CD4-positive, alpha-beta T cell (primary cell): ENCODE data around the gene CDK3. TPM values are rescaled to one million over a fixed set of nuclear protein-coding genes. Genes with fewer than 3 reads are reported as not detected.

Experiments
- ATAC-seq: fragments of 200-7000 bp; cut with Tn5 transposase; one replicate; pipeline ENCODE4 v1.10.0; 2022; ENCODE audit warnings: mild to moderate bottlenecking; ENCODE audit not compliant: poor library complexity
- CTCF ChIA-PET: fragments of 350-600 bp; sonication (Branson Sonifier 250); formaldehyde crosslinking; loops from one replicate; lab custom pipeline; 2021; ENCODE audit warnings: antibody characterized with exemption, inconsistent platforms; lab: Charles Lee
- POLR2A ChIA-PET: fragments of 350-600 bp; sonication (Branson Sonifier 250); formaldehyde crosslinking; loops from one replicate; lab custom pipeline; 2021; ENCODE audit warnings: antibody characterized with exemption, inconsistent platforms; lab: Charles Lee
- DNase-seq, 14 experiments: peaks; one replicate each; pipeline ENCODE4 v3.0.0-alpha.2; 2013 to 2020; ENCODE audit warnings: mixed read lengths in 2 of 14
- H3K27ac ChIP-seq, 2 donors: one replicate each; pipeline versions ENCODE4 v1.5.1 to v1.7.0; 2013; ENCODE audit warnings: low read length in 2 of 2, low read depth in 1 of 2, mild to moderate bottlenecking in 1 of 2
- H3K27me3 ChIP-seq, 2 experiments: 1 replicate in 1 of 2; 2 replicates in 1 of 2; pipeline versions ENCODE4 v1.6.1 to v1.7.0; 2013; ENCODE audit warnings: low read length in 2 of 2, control low read depth in 1 of 2, mild to moderate bottlenecking in 1 of 2, moderate library complexity in 1 of 2; ENCODE audit not compliant: insufficient read depth in 2 of 2, control insufficient read depth in 1 of 2
- H3K36me3 ChIP-seq: one replicate; pipeline ENCODE4 v1.6.1; 2013; ENCODE audit warnings: low read length, control low read depth; ENCODE audit not compliant: insufficient read depth
- H3K4me1 ChIP-seq: one replicate; pipeline ENCODE4 v1.6.1; 2013; ENCODE audit warnings: low read length, control low read depth; ENCODE audit not compliant: insufficient read depth
- H3K4me3 ChIP-seq: one replicate; pipeline ENCODE4 v1.5.1; 2013; ENCODE audit warnings: mild to moderate bottlenecking, low read length, moderate library complexity
- H3K9me3 ChIP-seq, 2 experiments: 1 replicate in 1 of 2; 2 replicates in 1 of 2; pipeline versions ENCODE4 v1.6.1 to v1.7.0; 2013; ENCODE audit warnings: low read length in 2 of 2, mild to moderate bottlenecking in 2 of 2, control low read depth in 1 of 2, moderate library complexity in 1 of 2; ENCODE audit not compliant: control insufficient read depth in 1 of 2, insufficient read depth in 1 of 2
- H3K27ac Mint-ChIP-seq: one replicate; pipeline ENCODE4 v1.8.0; 2020; ENCODE audit warnings: mixed read lengths
- H3K27me3 Mint-ChIP-seq: one replicate; pipeline ENCODE4 v1.8.0; 2021; ENCODE audit warnings: mixed read lengths
- H3K36me3 Mint-ChIP-seq: one replicate; pipeline ENCODE4 v1.8.0; 2021; ENCODE audit warnings: low read depth, mixed read lengths
- H3K4me1 Mint-ChIP-seq: one replicate; pipeline ENCODE4 v1.8.0; 2021; ENCODE audit warnings: low read depth, mixed read lengths
- H3K4me3 Mint-ChIP-seq: one replicate; pipeline ENCODE4 v1.8.0; 2020; ENCODE audit warnings: mild to moderate bottlenecking, mixed read lengths
- H3K9me3 Mint-ChIP-seq: one replicate; pipeline ENCODE4 v1.8.0; 2020; ENCODE audit warnings: mixed read lengths
- intact Hi-C, 2 experiments: fragments of 100-400 bp; cut with DNase I in 1 of 2; cut with micrococcal nuclease in 1 of 2; formaldehyde crosslinking; loops; one replicate each; pipeline versions ENCODE4 v1.15.1 to v1.9.0; 2023 to 2025; cut with DNase I, micrococcal nuclease
- total RNA-seq, 174 experiments: library from RNA in 2 of 174; stranded (reverse) in 2 of 174; gene quantifications; one replicate each; pipeline ENCODE4 v1.2.3 and lab custom pipeline; 2021 to 2026
- TF ChIP-seq, protein P1 (sequence below): fragments of 200-600 bp; IDR thresholded peaks from one replicate; pipeline ENCODE4 v1.8.0; 2022; ENCODE audit warnings: antibody characterized with exemption, mild to moderate bottlenecking

CDK3 gene
- total RNA-seq, 2 experiments from 2014 or later: 3.9 to 4.9 TPM

DNA sequence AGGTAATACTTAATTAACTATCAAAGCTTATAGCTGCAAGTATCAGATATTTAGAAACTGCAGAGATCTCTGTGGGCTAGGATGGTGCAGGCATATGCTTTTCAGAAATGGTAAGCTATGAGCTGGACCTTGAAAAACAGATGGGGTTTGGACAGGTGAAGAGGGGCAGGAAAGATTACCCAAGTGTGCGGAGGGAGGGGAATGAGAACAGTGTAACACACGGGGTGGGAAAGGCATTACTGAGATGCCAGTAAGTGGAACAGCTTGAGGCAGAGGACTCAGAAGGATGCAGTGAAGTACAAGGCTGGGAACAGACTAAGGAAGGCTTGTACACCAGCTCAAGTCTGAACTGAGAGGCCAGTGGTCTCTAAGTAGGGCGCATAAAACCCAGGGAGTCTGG lies 48.6 kb downstream of the CDK3 start:
- intact Hi-C loops: no loop called here
- DNase-seq (no peak), ATAC-seq (no peak)
- Histone ChIP-seq H3K27ac (no peak overlapping the region), H3K4me1 (no peaks in the 10 kb centered on the region), H3K4me3 (no peak overlapping the region), H3K9me3 (no peaks in the 10 kb centered on the region), H3K36me3 (peaks cover 93% of the 10 kb centered on the region), H3K27me3 (no peaks in the 10 kb centered on the region)
- Mint-ChIP-seq H3K4me1 (peaks cover 18% of the 10 kb centered on the region), H3K4me3 (no peak overlapping the region), H3K27ac (peak overlapping the region; percentile 59), H3K36me3 (peaks cover 87% of the 10 kb centered on the region), H3K27me3 (no peaks in the 10 kb centered on the region), H3K9me3 (no peaks in the 10 kb centered on the region)
- TF ChIP-seq, protein P1, sequence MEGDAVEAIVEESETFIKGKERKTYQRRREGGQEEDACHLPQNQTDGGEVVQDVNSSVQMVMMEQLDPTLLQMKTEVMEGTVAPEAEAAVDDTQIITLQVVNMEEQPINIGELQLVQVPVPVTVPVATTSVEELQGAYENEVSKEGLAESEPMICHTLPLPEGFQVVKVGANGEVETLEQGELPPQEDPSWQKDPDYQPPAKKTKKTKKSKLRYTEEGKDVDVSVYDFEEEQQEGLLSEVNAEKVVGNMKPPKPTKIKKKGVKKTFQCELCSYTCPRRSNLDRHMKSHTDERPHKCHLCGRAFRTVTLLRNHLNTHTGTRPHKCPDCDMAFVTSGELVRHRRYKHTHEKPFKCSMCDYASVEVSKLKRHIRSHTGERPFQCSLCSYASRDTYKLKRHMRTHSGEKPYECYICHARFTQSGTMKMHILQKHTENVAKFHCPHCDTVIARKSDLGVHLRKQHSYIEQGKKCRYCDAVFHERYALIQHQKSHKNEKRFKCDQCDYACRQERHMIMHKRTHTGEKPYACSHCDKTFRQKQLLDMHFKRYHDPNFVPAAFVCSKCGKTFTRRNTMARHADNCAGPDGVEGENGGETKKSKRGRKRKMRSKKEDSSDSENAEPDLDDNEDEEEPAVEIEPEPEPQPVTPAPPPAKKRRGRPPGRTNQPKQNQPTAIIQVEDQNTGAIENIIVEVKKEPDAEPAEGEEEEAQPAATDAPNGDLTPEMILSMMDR: no peak
- ChIA-PET CTCF (interaction anchor here (1.0 kb wide), 1 partner anchor 35 kb away, joined by 3 read pairs; no protein-coding TSS in a partner anchor), POLR2A (interaction anchor here (1.3 kb wide), 1 partner anchor 14 kb away, joined by 5 read pairs; no protein-coding TSS in a partner anchor)

DNA sequence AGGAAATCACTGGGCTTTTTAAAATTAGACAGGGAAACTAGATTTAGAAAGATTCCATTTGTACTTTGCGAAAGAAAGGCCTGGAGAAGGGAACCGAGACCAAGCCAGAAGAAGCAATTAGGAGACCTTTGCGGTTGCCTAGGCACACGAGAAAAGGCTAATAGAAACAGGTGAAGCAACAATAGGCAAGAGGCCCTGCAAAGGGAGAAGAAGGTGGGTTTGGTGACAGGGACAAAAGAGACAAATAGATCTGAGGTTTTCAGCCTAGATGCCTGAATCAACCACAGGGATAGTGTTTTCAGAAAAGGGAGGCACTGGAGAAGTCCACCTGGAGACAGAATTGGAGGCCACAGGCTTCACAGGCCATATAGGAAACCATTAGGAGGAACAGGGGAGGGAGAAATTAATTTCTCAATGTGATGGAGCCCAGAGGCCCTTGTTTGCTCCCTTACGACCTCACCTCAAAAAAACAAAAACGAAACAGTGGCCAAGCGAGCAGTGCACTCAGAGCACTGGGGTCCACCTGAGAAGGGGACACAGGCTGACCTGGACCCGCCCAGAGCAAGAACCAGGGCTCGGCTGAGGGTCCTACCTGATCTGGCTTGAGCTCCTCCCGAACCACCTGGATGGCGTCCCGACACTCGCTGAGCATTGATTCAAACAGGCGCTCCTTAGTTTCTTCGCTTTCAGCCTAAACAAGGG lies 49.3 kb downstream of the CDK3 start:
- H3K4me3 Mint-ChIP-seq: no peak overlapping the region
- intact Hi-C loops: no loop called here
- CTCF ChIA-PET: no interaction called here
- no peaks in the 10 kb centered on the region for H3K27me3 ChIP-seq
- peaks cover 18% of the 10 kb centered on the region for H3K4me1 Mint-ChIP-seq
- no peaks in the 10 kb centered on the region for H3K4me1 ChIP-seq
- H3K27ac ChIP-seq: no peak overlapping the region
- H3K27me3 Mint-ChIP-seq: no peaks in the 10 kb centered on the region
- H3K27ac Mint-ChIP-seq: no peak overlapping the region
- H3K36me3 Mint-ChIP-seq: peaks cover 87% of the 10 kb centered on the region
- POLR2A ChIA-PET: interaction anchor here (1.3 kb wide), 1 partner anchor 14 kb away, joined by 5 read pairs; no protein-coding TSS in a partner anchor
- H3K9me3 Mint-ChIP-seq: no peaks in the 10 kb centered on the region
- TF ChIP-seq, protein P1: no peak
- DNase-seq (no peak), ATAC-seq (no peak)
- H3K4me3 ChIP-seq: no peak overlapping the region
- peaks cover 91% of the 10 kb centered on the region for H3K36me3 ChIP-seq
- no peaks in the 10 kb centered on the region for H3K9me3 ChIP-seq

- H3K36me3 Mint-ChIP-seq: peaks cover 87% of the 10 kb centered on the region
- Histone ChIP-seq H3K27ac (no peak overlapping the region), H3K9me3 (no peaks in the 10 kb centered on the region), H3K4me1 (no peaks in the 10 kb centered on the region), H3K36me3 (peaks cover 88% of the 10 kb centered on the region), H3K4me3 (no peak overlapping the region), H3K27me3 (no peaks in the 10 kb centered on the region)
- intact Hi-C loops: no loop called here
- no peak for DNase-seq
- TF ChIP-seq, protein P1: no peak
- no peak for ATAC-seq
- no peak overlapping the region for H3K4me3 Mint-ChIP-seq
- H3K27ac Mint-ChIP-seq: peak overlapping the region; percentile 20
- no peaks in the 10 kb centered on the region for H3K9me3 Mint-ChIP-seq
- CTCF ChIA-PET: no interaction called here
- POLR2A ChIA-PET: no interaction called here
- H3K27me3 Mint-ChIP-seq: no peaks in the 10 kb centered on the region
- peaks cover 18% of the 10 kb centered on the region for H3K4me1 Mint-ChIP-seq
Observed at GRCh38 chr17:76050538-76051467, 50.1 kb downstream of the CDK3 start.
